Measurements from ENCODE around the gene ARL14.

Gene ARL14

GRCh38 chr3:160676547-160677303 lies at the start of gene ARL14:
ARL14 (plus strand) TSS chr3:160677160; CDS start chr3:160677347, 187 bp downstream.
- no peak for DNase-seq

DNA sequence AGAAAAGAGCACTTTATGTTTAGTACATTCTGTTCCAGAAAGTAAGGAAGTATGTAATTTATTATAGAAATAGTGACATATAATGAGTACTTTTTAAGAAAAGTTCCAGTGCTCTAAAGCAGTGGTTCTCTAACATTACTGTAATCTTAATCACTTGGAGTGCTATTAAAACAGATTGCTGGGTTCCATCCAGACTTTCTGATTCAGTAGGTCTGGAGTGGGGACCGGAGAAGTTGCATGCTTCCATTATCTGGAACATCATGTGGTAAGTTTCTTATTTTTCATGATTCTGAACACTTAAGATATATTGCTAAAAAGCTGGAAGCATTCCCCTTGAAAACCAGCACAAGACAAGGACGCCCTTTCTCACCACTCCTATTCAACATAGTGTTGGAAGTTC lies 47.5 kb upstream of the ARL14 start:
- no peak for DNase-seq

DNA sequence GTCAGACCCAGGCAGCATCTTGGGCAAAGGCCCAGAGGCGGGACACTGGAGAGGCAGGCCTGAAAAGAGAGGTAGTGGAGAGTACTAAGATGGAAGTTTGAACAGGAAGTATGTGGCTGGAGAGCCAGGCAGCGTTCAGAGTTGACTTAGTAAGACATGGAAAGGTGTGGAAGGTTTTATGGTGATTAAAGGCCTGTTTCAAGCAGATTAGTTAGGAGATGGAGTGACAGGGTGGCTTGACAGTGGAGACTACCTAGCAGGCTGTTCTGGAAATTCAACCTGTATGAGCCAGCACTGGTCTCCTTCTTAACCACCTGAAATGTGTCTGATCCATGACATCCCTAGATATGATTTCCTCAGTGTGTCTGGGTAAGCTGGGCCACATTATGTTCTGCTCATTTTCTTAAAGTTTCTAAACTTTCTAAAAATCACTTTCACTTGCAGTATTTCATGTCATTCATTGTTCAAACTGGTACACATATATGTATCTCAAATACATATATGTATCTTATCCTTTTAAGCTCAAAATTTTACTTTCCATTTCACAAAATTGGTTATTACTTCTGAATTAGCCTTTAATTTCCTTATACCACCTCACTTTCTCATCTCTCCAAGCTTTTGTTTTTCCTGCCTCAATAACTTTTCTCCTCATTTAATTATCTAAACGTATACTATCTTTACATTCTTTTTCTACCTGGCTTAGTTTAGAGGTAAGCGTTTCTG lies 43.4 kb upstream of the ARL14 start:
- DNase-seq: no peak

- DNase-seq: no peak
Observed at GRCh38 chr3:160635213-160635612, 41.7 kb upstream of the ARL14 start.

- no peak for DNase-seq
Observed at GRCh38 chr3:160637086-160637485, 39.9 kb upstream of the ARL14 start.

GRCh38 chr3:160638184-160638583 lies 38.8 kb upstream of the ARL14 start:
- no peak for DNase-seq

- no peak for DNase-seq
Observed at GRCh38 chr3:160641665-160642309, 35.2 kb upstream of the ARL14 start.

DNA sequence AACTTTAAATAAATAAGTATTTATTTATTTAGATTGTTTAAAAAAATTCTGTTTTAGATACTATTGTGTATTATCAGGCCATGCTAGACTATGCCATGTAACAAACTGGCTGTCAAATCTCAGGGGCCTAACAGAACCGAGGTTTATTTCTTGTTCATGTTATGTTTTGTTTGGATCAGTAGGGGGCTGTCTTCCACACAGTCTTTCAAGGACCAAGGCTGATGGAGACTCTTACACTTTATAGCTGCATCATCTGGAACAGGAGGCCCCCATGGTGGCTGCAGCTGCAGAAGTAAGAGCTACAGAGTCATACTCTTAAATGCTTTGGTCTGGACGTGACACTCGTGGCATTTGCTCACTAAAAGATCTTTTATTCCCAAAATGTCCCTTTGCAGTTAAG lies 33.0 kb upstream of the ARL14 start:
- DNase-seq: no peak

DNA sequence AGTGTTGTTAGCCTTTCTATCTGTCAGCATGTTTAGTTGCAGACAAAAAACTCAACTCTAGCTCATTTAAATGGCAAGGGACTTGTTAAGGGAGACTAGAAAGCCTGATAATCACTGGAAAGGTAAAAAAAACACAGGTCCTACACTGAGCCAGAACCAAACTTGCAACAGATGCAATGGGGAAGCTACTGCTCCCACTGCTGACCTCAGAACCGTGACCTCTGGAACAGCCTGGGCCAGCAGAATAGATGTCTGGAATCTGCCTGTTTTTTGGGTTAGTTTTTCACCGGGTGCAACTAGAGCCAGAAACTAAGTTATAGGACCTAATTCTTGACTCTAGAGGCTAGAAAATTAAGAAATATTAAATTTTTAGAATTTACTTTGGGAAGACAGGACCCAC lies 32.5 kb upstream of the ARL14 start:
- no peak for DNase-seq

DNA sequence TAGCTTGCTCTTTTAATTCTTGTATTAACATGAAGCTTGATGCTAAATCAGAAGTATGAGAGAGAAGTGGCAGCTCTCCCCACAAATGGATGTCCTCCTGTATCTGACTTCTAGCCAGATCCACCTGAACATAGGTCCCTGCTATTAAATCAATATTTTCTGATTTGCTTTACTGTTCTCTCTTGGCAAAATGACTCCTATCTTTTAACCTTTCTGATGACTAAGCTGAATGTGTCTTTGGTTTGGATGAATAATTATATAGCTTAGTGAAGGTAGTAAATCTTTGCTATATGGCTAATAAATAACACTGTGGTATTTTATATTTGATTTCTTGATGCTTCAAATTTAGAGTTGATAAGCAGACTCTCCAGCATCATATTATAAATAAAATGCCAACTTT lies 28.3 kb upstream of the ARL14 start:
- DNase-seq: no peak

DNA sequence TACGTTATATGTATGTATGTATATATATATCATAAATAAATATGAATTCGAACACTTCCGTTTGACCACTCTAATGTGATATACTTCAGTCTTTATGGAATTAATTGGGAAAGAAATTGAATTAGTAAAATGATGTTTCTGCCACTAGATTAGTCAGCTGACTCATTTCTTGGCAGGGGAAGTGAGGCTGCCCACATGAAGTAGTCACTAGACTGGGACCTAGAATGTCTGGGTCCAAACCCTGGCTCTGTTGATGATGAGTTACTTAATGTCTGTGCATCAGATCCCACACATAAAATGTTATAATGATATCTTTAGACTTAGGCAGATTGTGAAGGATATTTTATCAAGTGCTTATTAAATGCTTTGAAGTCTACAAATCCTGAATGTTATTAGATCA lies 27.4 kb upstream of the ARL14 start:
- no peak for DNase-seq

DNA sequence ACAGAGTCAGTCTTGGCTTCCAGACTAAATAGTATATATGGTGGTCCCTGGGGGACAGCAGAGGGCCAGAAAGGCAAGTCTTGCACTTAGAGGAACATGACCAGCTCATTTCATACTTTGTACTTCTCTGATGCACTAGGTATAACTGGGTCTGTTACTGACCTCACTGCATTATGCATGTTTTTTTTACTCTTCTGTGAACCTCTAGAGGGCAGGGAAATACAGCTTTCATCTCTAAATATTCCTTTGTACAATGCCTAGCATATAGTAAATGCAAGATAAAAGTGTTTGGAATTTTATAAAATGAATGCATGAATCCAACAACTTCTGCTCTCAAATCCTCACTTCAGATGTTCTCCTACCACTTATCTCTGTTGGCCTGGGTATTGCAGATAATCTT lies 23.4 kb upstream of the ARL14 start:
- DNase-seq: no peak

DNA sequence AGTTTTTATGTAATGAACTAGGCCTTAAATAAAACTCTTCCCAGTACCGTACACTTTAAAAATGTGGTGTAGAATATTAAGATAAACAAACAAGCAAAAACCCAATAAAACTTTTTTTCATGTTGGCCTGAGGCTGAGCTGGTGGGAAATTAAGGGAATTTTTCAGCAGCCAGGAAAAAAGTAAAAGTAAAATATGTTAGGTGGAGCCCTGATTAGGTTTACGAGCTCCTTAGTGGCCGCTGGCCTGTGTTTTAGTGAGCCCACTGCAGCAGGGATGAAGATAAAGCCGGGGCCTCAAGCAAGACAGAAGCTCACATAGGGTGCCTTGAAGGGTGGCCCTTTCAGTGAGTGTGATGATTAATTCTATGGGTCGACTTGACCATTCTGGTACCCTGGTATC lies 16.1 kb upstream of the ARL14 start:
- no peak for DNase-seq

GRCh38 chr3:160661660-160662059 lies 15.3 kb upstream of the ARL14 start:
- no peak for DNase-seq

GRCh38 chr3:160665231-160665630 lies 11.7 kb upstream of the ARL14 start:
- no peak for DNase-seq

DNA sequence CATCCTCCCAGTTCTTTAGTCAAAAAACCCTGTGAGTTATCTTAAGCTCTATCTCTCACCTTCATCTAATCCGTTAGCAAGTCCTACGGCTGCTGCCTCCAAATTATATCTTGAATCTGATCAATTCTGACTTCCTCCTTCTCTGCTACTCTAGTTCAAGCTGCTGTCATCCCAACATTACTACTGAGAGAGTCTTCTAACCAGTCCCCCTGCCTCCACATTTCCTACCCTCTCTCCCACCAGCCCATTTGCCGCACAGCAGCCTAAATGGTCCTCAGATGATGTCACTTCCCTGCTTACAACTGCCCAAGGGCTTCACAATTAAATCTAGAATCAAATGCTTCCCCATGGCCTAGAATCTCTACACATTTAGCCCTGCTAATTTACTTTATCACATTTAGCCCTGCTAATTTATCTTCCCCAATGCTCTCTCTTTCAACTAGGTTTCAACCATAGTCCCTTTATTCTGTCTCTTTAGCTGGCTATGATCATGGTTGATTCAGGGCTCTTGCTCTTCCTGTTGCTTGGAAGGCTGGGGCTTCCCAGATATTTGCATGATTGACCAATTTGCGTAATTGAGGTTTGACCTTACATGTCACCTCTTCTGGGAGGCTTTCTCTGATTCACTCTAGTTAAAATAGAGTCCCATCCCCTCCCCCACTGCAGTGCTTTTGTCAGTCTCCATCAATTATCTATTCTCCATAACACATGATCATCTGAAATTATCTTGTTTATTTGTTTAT lies 11.0 kb upstream of the ARL14 start:
- DNase-seq: no peak

DNA sequence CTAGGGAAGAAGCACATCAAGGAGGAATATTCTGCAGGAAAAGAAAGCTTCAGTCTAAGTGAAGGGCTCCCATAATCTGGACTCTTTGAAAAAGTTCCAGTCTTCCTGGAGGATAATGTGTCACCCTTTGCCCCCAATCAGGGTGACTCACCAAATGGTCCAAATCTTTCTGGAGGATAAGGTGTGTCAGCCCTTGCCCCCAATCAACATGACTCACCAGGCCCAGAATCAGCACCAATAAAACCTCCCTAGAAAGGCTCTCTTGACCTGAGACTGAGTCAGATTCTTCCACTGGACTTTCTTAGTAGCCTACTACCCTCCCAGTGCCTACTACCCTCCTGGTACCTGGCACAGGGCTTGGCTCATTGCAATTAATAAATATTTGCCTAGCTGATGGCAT lies 9.5 kb upstream of the ARL14 start:
- no peak for DNase-seq

DNA sequence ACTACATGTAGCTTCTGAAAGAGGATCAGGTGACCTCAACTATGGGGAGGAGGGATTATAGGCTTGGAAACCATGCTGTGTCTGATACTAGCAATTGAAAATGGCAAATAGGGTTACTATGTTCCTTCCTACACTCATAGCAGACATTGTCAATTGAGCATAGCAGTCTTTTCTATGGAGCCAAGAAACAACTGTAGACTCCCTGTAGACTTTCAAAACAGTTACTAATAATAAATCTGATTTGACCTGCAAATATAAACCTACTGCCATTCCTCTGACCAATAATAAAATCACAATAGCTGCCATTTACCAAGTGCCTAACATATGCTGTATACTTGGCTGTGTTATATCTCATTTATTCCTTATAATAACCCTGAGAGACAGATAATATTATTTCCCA lies 8.5 kb upstream of the ARL14 start:
- no peak for DNase-seq

GRCh38 chr3:160671231-160671630 lies 5.7 kb upstream of the ARL14 start:
- DNase-seq: no peak

- no peak for DNase-seq
Observed at GRCh38 chr3:160671995-160672394, 5.0 kb upstream of the ARL14 start.

GRCh38 chr3:160673188-160673587 lies 3.8 kb upstream of the ARL14 start:
- no peak for DNase-seq

DNA sequence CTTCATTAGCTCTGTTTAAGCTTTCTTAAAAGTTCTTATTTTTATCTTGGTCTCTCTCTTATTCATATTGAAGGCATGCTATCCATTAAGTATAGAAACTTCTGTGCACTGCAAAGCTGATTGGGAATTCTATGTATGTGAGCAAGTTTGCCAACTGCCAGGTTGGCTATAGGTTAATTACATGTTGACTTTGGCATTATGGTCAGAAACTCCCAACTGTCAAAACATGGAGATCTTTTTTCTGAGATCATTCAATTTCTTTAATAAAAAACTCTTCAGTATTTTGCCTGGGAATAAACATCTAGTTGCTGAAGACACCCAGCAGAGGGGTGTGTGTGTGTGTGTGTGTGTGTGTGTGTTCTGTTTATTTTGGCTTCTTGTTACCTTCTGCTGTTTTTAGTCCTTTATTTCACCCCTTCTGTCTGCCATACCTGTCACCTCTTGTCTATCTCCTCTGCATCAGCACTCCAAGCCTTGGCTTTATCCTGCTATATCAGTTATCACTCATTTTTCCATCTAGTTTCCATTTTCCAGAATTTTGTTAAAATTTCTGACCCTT lies 1.3 kb upstream of the ARL14 start:
- no peak for DNase-seq

DNA sequence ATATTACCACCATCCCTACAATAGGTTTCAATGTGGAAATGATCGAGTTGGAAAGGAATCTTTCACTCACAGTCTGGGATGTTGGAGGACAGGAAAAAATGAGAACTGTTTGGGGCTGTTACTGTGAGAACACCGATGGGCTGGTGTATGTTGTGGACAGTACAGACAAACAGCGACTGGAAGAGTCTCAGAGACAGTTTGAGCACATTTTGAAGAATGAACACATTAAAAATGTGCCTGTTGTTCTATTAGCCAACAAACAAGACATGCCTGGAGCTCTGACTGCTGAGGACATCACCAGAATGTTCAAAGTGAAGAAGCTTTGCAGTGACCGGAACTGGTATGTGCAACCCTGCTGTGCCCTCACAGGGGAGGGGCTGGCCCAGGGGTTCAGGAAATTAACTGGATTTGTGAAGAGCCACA lies 510 bp downstream of the ARL14 start:
- DNase-seq: no peak

Data from stimulated activated CD4-positive, alpha-beta T cell treated with anti-CD3 and anti-CD28 coated beads, Interleukin-12 subunit alpha, Interleukin-12 subunit beta, amount 100 ng/mL, for 4 hours (primary cell).